Activated T-cell treated with anti-CD3 and anti-CD28 coated beads, Interleukin-2, amount 50 U/mL, for 1 hour (primary cell): ENCODE data around the gene MGAT4C.
"Not testable (repeated sequence)": the region's sequence is repeated elsewhere in the genome, so short reads cannot be mapped to it uniquely, and the experiment has no call there.

ENCODE experiments used
- DNase-seq: peaks from one replicate; pipeline ENCODE4 v3.0.0-alpha.2; 2020

The MGAT4C gene

GRCh38 chr12:86256163-86256562 is at the start of gene MGAT4C:
MGAT4C (minus strand) TSS chr12:86256391.
- no peak for DNase-seq

GRCh38 chr12:86296396-86296795 is 40.2 kb upstream of the MGAT4C start:
- not testable (repeated sequence) for DNase-seq

DNA sequence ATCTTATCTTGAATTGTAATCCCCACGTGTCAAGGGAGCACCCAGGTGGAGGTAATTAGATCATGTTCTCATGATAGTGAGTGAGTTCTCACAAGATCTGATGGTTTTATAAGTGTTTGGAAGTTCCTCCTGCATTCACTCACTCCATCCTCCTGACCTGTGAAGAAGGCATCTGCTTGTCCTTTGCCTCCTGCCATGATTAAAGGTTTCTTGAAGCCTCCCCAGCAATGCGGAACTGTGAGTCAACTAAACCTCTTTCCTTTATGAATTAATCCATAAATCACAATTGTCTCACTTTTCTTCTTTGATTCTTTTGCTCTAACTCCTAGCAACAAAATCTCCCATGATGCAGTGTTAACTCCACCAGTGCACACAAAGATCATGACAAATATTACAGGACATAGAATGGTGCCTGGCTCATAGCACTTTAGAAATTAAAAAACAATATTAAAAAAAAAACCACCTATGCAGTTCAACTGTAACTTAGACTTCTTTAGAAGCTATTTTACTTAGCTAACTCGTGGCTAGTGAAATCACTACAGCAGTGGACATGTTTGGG is 37.6 kb upstream of the MGAT4C start:
- no peak for DNase-seq

DNA sequence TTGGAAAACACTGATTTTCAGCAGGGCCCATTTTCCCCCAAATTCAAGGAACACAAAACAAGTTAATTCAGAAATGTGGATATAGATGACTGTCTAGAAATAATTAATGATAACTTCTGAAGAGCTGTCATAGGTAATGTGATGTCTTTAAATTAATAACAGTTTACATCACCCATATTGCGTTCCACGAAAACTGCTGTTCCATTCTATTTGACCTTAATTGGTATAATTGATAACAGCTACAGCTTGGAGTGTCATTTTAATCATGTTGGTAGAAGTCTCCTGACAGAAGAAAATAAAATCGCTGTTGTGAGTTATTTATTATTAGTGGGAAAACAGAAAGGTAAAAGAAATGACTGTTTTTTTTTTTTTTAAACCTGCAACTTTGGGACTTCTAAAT is 36.3 kb upstream of the MGAT4C start:
- no peak for DNase-seq

GRCh38 chr12:86290615-86291014 is 34.4 kb upstream of the MGAT4C start:
- DNase-seq = no peak

DNA sequence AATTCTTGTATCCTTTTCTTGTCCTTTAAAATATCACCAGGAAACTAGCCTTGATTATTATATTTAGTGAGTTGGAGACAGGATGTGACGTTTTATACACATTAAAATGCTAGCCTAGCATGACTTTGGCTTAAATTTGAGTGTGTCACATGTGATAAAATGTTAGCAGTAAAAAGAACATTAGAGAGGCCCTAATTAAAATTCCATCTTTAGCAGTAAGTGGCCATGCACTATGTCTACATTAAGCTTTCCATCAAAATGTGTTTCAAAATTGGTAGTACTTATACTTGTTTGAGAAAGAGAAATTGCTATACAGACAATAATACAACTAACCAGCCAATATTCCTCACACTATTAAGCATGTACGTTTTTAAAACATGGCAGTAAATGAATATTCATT is 29.9 kb upstream of the MGAT4C start:
- DNase-seq = no peak

DNA sequence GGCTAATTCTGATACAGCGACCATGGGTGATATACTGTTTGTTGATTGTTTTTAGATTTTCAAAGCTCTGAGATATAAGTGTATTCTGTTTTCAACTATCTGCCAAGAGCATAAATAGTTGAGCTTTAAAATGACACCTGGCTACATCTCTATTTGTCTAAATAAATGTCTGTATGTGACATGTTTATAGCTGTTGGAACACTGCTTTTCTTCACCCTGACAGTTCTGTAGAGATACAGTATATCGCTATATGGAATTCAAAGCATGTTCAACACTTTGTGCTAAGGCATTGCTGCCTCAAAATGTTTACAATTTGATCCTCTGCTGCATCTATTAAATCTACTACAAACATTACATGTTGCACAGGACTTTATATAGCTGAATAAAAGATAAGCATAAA is 27.4 kb upstream of the MGAT4C start:
- no peak for DNase-seq

GRCh38 chr12:86275356-86275755 is 19.2 kb upstream of the MGAT4C start:
- DNase-seq = no peak

- no peak for DNase-seq
Measured at GRCh38 chr12:86265329-86265695, 9.1 kb upstream of the MGAT4C start.

DNA sequence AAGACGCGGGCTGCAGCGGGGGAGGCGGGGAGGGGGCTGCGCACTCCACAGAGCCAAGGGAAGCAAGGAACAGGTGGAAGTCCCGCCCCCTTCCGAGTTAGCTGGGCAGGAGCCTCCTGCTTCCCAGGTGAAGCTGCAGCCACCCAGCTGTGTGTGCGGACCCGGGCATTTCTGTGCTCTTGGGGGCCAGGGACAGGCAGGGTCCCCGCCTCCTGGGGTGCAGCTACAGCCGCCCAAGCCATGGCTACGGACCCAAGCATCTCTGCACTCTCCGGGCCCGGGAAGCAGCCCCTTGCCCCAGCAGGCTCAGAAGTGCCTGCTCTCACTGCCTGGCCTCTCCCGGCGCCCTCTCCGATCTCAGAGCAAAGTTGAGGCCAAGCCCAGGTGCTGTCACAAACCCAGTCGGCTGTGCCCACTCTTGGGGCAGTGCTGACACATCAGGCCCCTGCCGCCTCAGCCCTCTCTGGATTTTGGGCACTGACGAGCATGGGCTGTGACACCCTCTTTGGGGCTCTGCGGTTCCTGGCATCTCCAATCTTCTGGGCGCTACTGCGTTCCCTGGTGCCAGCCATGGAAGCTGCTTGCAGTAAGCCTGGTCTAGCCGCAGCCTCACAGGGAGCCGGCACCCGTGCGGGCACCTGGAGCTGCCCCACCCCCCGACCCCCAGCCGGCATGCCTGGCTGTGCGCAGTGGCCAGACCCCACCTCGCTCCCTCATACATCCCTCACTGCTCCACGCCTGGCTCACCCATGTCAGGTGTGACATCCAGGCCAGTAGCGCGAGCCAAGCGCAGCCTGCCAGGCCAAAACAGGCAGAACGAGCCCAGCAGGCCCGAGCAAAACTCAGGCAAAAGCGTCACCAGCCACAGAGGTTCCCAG is 8.5 kb upstream of the MGAT4C start:
- DNase-seq = no peak

DNA sequence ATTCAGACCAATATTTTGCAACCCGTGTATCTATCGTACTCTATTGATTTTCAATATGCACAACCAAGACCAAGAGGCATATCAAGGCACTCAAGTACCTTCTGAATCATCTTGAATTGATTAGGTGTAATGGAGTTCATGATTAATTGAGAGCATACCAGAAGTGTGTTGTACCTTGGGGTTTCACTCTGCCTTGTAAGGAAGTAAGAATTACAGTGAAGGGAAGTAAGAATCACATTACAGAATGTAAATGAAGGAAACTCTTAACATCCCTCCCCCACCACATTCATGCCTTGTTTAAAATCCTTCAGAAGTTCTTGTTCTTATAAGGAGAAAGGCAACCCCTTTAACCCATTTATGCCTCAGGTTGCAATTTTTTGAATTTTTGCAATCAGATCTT is 5.4 kb upstream of the MGAT4C start:
- no peak for DNase-seq

DNA sequence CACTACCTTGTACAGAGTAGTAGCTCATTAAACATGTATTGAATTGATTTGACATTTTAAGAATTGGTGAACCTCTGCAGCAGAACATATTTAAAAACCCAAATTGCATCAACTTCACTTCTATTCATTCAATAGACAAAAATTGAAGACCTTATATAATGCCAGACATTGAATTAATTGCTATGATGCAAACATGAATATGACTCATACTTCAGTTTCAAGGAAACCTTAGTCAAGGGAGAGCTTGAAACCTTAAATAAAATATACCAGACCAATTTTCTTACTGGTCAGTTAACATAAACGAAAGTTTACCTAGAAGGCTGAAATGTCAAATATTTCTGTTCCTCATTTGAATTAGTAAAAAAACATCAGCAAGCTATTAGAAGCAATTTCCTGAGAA is 5.0 kb upstream of the MGAT4C start:
- DNase-seq = no peak

DNA sequence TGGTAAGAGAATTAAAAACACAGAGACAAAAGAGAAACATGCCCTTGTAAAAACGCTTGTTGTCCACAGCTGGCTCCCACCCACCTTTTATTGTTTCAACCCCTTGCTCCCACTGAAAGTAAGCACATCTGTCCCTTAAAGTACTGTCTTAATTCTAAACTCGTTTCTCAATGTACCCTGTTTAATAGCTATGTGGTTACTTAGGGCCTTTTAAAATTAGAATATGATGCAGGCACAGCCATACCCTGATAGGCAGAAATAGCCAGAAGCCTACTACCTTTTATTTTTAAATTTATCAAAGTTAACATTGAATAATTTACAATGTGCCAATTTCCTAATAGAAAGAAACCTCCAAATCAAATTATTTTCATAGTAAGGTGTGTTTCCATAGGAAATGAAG is 4.0 kb upstream of the MGAT4C start:
- no peak for DNase-seq

GRCh38 chr12:86257134-86257533 is 943 bp upstream of the MGAT4C start:
- DNase-seq = no peak

DNA sequence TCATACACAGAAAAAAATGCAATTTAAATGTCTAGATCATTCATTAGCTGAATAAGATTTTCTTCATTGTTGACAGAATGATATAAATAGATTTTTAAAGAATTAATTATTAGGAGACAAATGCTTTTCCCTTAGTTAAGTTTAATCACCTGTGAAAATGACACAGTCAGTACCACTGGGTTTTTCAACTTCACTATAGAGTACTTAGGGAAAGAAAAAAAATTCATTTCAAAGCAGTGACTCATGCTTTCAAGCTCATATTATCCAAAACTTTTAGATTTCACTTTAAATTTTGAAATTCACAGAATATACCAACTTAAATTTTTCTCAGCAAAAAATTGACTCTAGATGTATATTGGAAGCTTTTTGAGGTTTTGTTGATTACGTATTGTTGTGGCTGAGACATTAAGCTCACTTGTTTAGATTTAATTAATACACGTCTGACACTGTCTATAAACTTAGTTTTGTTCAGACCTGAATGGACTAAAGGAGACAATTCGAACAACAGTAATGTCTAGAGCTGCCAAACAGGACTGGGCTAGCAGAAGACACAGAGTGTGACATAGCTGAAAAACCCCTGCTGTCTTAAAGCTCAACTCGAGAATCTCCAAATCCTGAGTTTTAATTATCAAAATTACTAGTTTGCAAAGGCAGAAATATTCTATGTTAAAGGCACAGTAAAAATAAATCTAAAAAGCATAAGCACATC is 1.6 kb downstream of the MGAT4C start:
- no peak for DNase-seq

- DNase-seq = no peak
Measured at GRCh38 chr12:86249851-86250250, 6.3 kb downstream of the MGAT4C start.

DNA sequence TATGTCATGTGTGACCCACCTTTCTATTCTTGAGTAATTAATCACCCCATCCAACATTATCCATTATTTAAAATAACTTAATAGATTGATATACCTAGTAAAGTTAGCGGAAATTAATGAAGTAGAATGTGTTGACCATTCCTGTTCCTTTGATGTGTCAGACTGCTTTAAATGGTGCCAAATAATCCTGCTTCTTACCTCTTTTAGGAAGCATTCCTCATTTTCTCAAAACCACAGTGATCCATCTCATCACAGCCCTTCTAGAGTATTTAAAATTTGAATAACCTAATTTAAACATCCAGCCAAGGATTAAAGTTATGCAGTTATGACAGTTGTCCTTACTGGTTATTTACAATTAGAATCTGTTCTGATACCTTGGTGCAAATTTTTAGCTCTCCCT is 6.9 kb downstream of the MGAT4C start:
- no peak for DNase-seq

- no peak for DNase-seq
Measured at GRCh38 chr12:86247871-86248270, 8.3 kb downstream of the MGAT4C start.

DNA sequence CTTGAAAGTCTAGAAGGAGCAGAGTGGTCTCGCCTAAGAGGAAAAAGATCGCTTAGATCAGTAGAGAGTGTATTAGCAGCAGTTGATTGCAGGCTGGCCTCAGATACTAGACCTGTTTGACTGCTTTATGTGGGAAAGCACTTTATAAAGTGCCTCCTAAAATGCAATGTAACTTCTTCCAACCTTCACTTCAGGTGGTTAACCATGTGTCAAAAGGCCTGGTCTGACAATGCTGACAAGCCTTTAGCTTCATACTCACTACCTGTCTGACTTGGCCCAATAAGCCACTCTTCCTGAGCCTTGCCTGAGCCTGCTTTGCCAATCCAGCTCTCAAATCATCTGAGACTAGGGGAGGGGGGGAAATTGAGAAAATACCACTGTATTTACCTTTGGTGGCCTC is 14.6 kb downstream of the MGAT4C start:
- DNase-seq = no peak

- no peak for DNase-seq
Measured at GRCh38 chr12:86234316-86234855, 21.8 kb downstream of the MGAT4C start.

DNA sequence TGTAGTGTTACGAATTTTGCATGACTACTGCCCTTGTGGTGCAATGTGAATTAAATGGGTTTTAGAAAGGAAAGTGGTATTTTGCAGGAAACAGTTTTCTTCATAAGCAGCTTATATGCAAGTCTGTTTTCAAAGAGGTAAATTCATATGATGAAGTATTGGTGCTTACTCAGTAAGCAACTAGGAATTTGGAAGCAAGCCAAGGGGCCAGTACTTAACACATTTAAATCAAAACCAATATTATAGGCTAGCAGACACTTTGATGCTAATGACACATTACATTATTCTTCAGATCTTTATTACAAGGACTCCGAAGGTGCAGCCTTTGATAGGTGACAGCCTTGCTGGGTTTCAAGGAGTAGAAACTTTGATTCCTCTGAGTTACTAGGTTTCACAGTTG is 23.1 kb downstream of the MGAT4C start:
- DNase-seq = no peak

GRCh38 chr12:86230516-86231146 is 25.6 kb downstream of the MGAT4C start:
- no peak for DNase-seq

DNA sequence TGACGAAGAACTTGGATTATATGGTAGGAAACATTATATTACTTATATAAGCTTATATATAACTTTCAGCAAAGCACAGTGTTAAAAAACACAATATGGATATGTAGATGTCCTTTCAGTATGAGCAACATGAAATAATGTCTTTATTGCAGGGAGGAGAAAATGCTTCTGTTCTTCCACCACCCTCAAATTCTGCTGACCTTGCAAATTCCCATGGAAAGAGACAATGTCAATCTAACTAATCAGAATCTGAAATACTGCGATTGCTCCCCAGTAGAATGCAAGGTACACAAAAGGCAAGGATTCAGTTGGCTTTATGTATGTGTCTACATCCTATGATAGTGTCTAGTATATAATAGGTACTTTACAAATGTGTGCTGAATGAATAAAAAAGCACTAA is 26.4 kb downstream of the MGAT4C start:
- no peak for DNase-seq
